ENCODE measurements around the gene CCK.

CCK gene

DNA sequence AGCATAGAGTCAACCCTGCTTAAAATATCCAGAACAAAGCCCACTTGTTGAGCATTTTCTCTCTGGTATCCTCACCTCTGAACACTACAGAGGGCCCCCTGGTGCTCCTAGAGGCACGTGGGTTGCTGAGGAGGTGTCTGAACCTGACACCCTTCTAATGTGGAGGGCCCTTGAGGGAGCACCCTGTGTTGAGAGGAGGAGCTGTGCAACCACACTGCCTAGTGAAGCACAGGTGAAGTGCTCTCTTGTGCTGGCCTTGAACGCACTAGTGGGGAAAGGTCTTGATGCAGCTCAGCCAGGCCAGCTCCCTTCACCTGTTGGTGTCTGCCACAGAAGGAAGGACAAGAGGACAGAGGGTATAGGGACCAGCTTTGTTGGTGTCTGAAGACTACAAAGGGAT lies 51.9 kb downstream of the CCK start:
- DNase-seq (ENCODE audit: low spot score): no peak
- TF ChIP-seq CTCF (IDR thresholded peaks at IDR 0.05; ENCODE audit: extremely low read depth, insufficient read depth, missing control alignments): no peak
- in situ Hi-C loops (cut with MboI; ENCODE audit: low pct_unique_long_range_greater_than_20kb, low sequenced_read_pairs, unreplicated experiment): no loop called here

DNA sequence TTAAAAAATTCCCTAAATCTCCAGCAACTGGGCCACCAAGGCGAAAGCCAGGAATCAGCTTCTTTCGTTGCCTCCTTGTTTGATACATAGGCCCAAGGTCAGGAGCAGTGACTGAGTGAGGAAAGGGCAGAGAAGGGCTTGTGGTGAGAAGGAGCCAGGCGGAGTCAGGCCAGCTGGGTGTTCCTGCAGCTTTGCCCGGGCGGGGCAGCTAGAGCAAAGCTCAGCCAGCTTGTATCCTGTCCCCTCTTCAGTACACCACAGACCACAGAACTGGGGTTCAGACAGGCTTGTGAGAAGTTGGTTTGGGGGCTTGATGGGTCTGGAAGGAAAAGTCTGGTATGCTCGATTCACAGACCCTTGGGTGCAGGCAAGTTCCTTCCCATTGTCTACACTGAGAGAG lies 52.6 kb downstream of the CCK start:
- no peak for DNase-seq (ENCODE audit: low spot score)
- no peak for TF ChIP-seq CTCF (IDR thresholded peaks at IDR 0.05; ENCODE audit: extremely low read depth, insufficient read depth, missing control alignments)
- in situ Hi-C loops (cut with MboI; ENCODE audit: low pct_unique_long_range_greater_than_20kb, low sequenced_read_pairs, unreplicated experiment): no loop called here

- DNase-seq (ENCODE audit: low spot score): no peak
- TF ChIP-seq CTCF (IDR thresholded peaks at IDR 0.05; ENCODE audit: extremely low read depth, insufficient read depth, missing control alignments): no peak
- in situ Hi-C loops (cut with MboI; ENCODE audit: low pct_unique_long_range_greater_than_20kb, low sequenced_read_pairs, unreplicated experiment): no loop called here
Observed at GRCh38 chr3:42210726-42211125, 55.3 kb downstream of the CCK start.

DNA sequence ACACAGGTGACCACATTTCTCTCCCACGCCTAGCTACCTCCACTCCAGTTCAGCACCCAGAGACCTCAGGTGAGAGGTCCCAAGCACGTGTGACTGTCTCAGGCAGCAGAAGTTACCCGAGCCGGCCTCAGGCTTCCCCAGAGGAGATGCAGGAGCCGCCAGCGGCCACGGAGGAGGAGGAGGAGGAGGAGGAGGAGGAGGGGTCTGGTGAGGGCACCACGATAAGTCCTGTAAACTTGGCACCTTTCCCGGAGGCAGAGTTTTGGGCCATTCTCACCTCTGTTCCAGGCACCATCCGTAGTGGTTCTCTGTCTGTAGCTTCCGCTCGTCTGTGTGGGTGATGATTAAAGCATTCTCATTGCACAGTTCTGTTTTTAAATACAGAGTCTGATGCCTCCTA lies 56.1 kb downstream of the CCK start:
- in situ Hi-C loops (cut with MboI; ENCODE audit: low pct_unique_long_range_greater_than_20kb, low sequenced_read_pairs, unreplicated experiment): no loop called here
- no peak for TF ChIP-seq CTCF (IDR thresholded peaks at IDR 0.05; ENCODE audit: extremely low read depth, insufficient read depth, missing control alignments)
- no peak for DNase-seq (ENCODE audit: low spot score)

Data from GM13977 (cell line).